HG03097 (cell line): ENCODE measurements around the gene ILK.

Experiments used
- ATAC-seq: cut with Tn5 transposase; IDR thresholded peaks from one replicate; pipeline ENCODE4 v1.9.1; 2021; ENCODE audit not compliant: unreplicated experiment, low FRiP score

The ILK gene

DNA sequence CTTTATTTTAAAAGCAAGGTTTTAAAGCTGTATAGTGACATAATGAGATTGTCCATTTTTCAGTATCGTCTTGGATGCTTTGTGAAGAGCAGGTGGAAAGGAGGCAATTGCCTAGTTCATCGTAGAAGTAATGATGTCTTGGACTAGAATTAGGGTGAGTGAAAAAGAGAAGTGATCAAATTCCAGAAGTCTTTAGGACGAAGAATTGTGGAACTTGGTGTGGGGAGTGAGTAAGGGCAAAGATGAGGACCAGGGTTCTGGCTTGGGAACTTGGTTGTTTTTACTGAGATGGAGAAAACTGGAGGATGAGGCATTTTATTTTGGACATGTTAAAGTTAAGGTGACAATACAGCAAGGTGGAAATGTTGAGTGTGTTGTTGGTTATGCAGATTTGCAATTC is 1.2 kb downstream of the ILK start:
- ATAC-seq = no peak

DNA sequence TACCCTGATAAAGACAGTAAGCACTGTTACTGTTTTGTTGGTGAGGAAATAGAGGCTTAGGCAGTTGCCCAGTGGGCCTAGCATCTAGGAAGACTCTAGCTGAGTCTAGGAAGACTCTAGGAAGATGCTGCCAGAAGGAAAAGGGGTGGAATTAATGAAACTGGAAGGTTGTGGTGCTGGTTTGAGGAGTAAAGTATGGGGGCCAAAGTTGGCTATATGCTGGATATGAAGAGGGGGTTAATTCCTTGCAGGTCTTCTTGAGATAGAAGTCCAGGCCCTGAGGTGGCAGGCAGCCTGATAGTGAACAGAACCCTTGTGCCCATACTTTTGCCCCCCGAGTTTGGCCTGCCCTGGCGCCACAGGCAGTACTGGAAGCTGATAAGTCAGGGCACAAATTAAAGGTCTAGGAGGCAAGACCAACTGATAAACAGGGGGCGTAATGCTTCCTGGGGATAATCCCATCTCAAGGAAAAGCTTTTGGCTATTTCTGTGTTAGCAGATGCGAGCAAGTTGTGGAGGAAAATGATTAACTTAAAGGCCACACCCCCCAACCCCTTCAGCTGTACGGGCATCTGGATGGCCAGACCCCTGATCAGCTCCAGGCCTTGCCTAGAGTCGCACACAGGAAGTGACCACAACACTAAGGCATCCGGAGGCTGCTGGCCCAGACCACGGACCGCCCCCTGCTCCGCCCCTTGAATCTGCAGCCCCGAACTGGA is 3.1 kb downstream of the ILK start:
- ATAC-seq = peak; percentile 48

DNA sequence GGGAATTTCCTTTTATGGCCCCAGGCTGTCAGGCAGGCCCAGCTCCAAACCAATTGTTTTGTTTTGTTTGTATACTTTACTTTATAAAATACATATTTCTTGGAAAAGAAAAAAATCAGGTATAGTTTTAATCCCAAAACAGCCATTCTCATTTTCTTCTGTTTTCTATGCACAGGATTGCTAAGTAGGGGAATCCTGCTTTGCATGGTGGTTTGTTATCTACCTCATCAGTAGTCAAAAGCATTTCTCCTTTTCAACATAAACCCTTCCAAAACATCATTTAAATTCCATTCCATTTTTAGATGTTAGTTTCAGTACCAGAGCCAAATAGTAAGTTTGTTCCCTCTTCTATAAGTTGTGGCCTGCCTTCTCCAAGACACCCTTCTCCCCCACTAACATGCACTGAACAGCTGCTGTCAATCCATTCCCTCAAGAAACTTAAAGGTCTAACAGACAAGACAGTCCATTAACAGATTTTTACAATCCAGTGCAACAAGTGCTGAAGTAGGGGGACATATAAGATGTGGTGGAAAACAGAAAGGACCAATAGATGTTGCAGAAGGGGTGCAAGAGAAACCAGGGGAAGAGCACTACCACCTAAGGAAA is 3.7 kb downstream of the ILK start:
- no peak for ATAC-seq

DNA sequence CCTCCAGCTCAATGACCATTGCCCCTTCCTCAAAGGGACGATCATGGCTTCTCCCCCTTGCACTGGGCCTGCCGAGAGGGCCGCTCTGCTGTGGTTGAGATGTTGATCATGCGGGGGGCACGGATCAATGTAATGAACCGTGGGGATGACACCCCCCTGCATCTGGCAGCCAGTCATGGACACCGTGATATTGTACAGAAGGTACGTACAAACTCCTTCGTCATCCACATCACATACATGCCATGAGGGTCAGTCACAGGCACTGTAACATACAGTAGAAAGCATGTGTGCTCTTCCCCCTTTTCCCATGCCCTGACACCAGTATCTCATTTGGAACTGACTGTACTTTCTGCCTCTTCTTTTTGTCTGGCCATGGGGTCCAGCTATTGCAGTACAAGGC is 4.4 kb downstream of the ILK start:
- no peak for ATAC-seq

- no peak for ATAC-seq
Observed at GRCh38 chr11:6608726-6609501, 5.3 kb downstream of the ILK start.

GRCh38 chr11:6609502-6610015 is 6.0 kb downstream of the ILK start:
- ATAC-seq = no peak

- ATAC-seq = no peak
Observed at GRCh38 chr11:6610591-6610990, 7.0 kb downstream of the ILK start.

DNA sequence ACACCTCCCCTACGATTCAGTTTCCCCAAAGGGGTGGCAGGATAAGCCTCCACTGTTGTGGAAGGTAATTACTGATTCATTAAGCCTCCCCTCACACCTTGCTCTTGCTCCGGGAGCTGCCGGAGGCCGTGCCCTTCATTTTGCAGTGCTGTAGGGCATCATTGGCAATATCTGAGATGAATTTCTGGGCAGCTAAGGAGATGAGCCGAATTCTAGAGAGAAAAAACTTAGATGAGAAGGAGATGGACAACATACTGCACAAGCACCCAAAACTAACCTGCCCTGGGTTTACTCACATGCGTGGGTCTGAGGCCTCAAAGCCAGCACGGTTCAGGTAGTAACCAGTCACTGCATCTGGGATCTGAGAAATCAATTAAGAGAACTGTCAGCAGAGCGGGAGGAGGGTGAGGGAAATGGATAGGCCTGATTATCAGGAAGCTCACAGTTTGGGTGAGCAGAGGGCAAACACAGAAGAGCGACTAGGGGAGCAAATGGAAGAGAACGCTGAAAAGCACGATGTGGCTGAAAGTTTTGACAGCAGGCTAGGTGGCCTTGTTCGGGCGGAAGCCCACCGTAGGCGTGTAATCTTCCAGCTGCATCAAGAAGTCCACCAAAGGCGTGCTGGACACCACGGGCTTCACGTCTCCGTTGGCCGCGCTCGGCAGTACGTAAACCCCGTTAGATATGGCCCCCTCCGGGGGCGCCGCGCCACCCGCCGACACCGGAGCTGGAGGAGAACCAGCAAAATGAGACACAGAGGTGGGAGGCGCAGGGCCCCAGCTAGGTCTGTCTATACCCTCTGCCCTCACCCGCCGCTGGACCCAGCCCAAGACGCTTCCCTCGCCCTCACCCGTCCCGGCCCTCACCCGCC is 7.8 kb downstream of the ILK start:
- ATAC-seq = no peak

DNA sequence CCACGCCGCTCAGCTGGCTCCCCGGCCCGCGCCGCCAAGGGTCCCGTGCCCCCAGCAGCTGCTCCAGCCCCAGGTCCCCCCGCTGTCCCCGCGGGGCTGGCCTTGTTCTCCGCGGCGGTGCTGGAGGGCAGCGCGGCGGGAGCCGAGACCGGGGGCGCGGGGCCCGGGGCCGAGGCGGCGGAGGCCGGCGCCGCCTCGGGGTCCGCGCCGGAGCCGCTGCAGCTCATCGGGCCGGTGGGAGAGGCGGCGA is 8.3 kb downstream of the ILK start:
- ATAC-seq = peak; percentile 11

DNA sequence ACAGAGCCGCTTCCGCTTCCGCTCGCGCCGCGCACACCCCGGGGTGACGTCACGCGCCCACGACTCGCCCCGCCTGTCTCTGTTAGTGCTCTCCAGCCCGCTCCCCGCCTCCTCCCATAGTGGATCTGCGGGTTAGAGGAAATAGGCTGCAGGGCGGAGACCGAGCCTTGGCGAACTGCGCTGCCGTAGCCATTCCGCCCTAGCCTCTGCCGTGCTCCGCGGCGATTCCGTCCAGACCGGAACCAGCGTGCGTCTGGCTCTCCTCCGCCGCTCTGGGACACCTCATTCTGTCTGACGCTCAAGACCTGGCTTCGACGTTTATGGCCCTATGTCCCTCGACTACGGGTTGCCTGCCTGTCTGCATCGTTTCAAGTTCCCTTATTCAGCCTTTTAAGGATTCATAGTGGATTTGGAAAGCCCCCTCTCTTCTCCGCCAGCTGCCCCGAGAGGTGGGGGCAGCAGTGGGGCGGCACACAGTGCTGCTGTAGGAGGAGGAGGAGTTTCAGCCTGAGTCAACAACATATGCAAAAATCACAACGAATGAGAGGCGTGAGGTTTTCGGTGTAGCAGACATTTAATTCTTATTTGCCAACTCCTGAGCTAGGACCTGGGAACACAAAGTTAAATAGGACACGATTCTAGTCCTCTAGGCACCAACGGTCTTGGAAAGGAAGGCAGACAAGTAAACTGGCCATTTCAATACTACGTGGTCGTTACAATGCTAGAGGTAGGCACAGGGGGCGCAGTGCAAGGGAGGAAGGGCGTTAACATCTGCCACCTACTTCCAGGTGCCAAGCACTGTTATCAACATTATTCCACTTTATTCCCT is 8.9 kb downstream of the ILK start, which contains the start of gene TAF10:
Gene TAF10, minus strand, starts transcription at position 4 of the 829 bp plus-strand sequence. CDS start 27 bp downstream, outside the sequence.
- ATAC-seq = peak; percentile 74

DNA sequence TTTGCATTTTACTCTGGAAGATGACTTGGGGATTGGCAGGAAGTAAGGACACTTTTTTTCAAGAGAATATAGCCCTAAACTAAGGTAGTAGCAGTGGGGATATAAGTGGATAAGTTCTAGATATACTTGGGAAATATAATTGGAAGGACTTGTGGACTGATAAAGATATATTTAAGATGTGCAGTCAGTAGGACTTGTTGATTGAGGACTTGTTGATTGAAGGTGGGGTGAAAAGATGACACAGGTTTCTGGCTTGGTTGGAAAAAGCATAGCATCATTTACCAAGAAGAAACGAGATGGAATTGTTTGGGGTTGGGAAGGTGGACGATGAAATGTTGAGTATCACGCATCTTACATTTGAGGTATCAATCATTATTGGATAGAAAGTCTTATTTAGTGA is 9.9 kb downstream of the ILK start:
- no peak for ATAC-seq

DNA sequence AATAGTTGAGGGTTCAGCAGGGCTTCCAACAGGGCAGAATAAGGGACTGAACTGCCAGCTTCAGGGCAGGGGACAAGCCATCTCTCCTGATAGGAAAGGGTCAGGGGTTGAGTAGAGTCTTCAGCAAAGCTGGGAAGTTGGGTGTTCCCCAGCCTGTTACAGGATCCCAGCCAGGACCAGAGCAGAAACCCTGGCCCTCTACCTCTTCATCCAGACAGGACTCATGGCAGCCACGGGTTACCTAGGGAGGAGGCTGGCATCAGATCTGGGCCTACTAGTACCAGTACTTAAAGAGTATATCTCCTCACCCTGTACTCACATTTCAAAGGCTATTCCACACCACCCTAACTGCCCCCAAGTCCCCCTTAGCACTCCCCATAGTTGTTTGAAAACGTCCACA is 10.9 kb downstream of the ILK start:
- ATAC-seq = no peak

- ATAC-seq = no peak
Observed at GRCh38 chr11:6615046-6615445, 11.5 kb downstream of the ILK start.

- ATAC-seq = no peak
Observed at GRCh38 chr11:6615882-6616585, 12.5 kb downstream of the ILK start.

DNA sequence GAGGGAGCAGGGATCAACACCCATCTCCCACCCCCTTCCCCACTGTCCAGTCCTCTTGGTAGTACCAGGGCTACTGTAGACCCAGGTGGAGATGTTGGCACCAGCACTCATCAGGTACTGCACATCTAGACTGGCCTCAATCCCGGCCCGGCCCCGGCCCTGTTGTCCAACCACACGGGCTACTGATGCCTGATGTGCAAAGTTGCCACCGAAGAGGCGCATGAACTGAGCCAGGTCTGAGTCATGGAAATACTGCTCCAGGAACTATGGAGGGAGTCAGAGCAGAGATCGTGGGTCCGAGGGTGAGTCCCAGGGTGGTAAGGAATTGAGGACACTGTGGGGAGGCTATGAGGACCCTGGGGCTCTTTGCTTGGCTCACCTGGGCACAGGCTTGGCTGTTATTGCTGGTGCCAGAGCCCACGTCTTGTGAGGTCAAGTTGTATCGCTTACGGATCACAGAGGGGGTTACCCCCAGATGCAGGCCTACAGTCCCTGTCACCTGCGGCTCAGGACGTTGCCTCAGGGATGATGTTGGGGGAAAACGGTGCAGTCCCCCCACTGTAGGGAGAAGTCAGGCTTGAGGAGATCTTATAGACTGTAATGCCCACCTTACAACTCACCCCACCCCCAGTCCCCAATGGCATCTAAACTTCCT is 13.1 kb downstream of the ILK start:
- ATAC-seq = no peak

DNA sequence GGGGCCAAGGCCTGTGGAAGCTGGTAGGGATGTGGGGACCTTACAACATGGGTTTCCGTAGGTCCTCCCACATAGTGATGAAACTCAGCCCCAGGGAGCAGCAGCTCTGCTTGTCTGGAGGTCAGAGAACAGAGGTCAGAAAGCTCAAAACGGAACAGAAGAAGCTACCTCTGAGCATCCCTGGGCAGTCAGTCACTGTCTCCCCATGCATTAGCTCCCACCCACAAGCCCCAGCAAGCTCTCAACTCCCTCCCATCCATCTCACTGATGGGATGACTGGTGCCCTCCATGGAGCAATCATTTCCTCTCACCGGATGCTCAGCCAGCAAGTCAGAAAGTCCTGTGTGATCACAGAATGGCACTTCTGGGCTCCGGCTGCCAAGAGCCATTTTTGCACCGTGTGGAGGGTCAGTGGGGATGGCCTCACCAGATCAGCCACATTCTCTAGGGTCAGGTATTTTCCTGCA is 13.8 kb downstream of the ILK start:
- no peak for ATAC-seq

- ATAC-seq = no peak
Observed at GRCh38 chr11:6618117-6619003, 14.8 kb downstream of the ILK start.
